AG04450 (cell line): ENCODE results near the gene SRPK2. TPM values are rescaled to one million over a fixed set of nuclear protein-coding genes. Genes with fewer than 3 reads are reported as not detected.
"Not testable (repeated sequence)": the region's sequence is repeated elsewhere in the genome, so short reads cannot be mapped to it uniquely, and the experiment has no call there.

Experiments
- CTCF ChIA-PET: fragments of 300-600, 350-600 bp; formaldehyde crosslinking; extraction: SDS; loops from one replicate; lab custom pipeline; 2022; ENCODE audit warnings: antibody characterized with exemption, inconsistent platforms; lab: Charles Lee
- POLR2A ChIA-PET: fragments of 350-600 bp; formaldehyde crosslinking; extraction: SDS; loops from one replicate; lab custom pipeline; 2021; ENCODE audit warnings: antibody characterized with exemption, inconsistent platforms; lab: Yijun Ruan, JAX
- DNase-seq: peaks from one replicate; pipeline ENCODE4 v3.0.0-alpha.2; 2011; ENCODE audit warnings: low read depth, low spot score
- H3K27ac ChIP-seq: one replicate; pipeline ENCODE4 v1.5.1; 2012; ENCODE audit warnings: low read depth, low read length, control low read depth
- H3K27me3 ChIP-seq: one replicate; pipeline ENCODE4 v1.6.0; 2012; ENCODE audit warnings: low read length; ENCODE audit not compliant: control insufficient read depth, insufficient read depth
- H3K4me3 ChIP-seq: 2 replicates; pipeline ENCODE4 v1.5.1; 2011; ENCODE audit warnings: mild to moderate bottlenecking, low read depth, low read length, control low read depth
- H3K9me3 ChIP-seq: 2 replicates; pipeline ENCODE4 v1.5.1; 2012; ENCODE audit warnings: low read length; ENCODE audit not compliant: control insufficient read depth, insufficient read depth
- CTCF ChIP-seq: IDR thresholded peaks from 2 replicates; pipeline ENCODE4 v1.5.1; 2011; ENCODE audit warnings: low read depth, low read length, control low read depth, inconsistent platforms
- polyA plus RNA-seq: library from polyadenylated mRNA; depleted of rRNA; stranded (reverse); fragments of >200 nt; gene quantifications from 2 replicates; pipeline ENCODE4 v1.2.3, GENCODE V29; 2011

SRPK2 gene
- polyA plus RNA-seq, 1 experiment = 22.4 TPM

GRCh38 chr7:105296491-105296890, 92.2 kb downstream of the SRPK2 start:
- CTCF ChIA-PET = no interaction called here
- POLR2A ChIA-PET = no interaction called here
- TF ChIP-seq CTCF = no peak

GRCh38 chr7:105295596-105296352, 92.9 kb downstream of the SRPK2 start:
- no peak for DNase-seq
- Histone ChIP-seq H3K27ac (no peak overlapping the region), H3K27me3 (no peaks in the 10 kb centered on the region), H3K4me3 (no peak overlapping the region), H3K9me3 (no peaks in the 10 kb centered on the region)
- ChIA-PET CTCF (interaction anchor here (0.5 kb wide), 1 partner anchor 25 kb away, joined by 3 read pairs; no protein-coding TSS in a partner anchor), POLR2A (no interaction called here)
- TF ChIP-seq CTCF = no peak

More at GRCh38 chr7:105296491-105296890, 92.2 kb downstream of the SRPK2 start:
- no peak overlapping the region for H3K27ac ChIP-seq
- no peak for DNase-seq
- no peaks in the 10 kb centered on the region for H3K27me3 ChIP-seq
- no peak overlapping the region for H3K4me3 ChIP-seq
- no peaks in the 10 kb centered on the region; the same call in 1 of the 2 replicates for H3K9me3 ChIP-seq

DNA sequence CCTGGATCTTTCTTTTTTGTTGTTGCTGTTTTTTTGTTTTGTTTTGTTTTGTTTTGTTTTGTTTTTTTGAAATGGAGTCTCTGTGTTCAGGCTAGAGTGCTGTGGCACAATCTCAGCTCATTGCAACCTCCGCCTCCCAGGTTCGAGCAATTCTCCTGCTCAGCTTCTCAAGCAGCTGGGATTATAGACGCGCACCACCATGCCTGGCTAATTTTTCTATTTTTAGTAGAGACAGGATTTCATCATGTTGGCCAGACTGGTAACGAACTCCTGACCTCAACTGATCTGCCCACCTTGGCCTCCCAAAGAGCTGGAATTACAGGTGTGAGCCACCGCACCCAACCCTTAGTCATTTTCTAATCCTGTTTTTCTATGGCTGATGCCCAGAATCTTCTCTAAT, 94.2 kb downstream of the SRPK2 start:
- H3K9me3 ChIP-seq, DNase-seq, H3K27ac ChIP-seq, H3K27me3 ChIP-seq, H3K4me3 ChIP-seq, CTCF ChIA-PET, POLR2A ChIA-PET: not testable (repeated sequence)

- Histone ChIP-seq H3K27ac (no peak overlapping the region), H3K4me3 (no peak overlapping the region), H3K27me3 (no peaks in the 10 kb centered on the region), H3K9me3 (no peaks in the 10 kb centered on the region)
- POLR2A ChIA-PET = no interaction called here
- CTCF ChIA-PET = no interaction called here
- TF ChIP-seq CTCF = no peak
- no peak for DNase-seq
These were observed 99.0 kb downstream of the SRPK2 start for GRCh38 chr7:105289704-105290103.

GRCh38 chr7:105286441-105286840, 102.3 kb downstream of the SRPK2 start:
- POLR2A ChIA-PET = no interaction called here
- TF ChIP-seq CTCF = no peak
- no peak for DNase-seq

More at GRCh38 chr7:105286441-105286840, 102.3 kb downstream of the SRPK2 start:
- CTCF ChIA-PET = no interaction called here
- no peaks in the 10 kb centered on the region for H3K9me3 ChIP-seq
- no peak overlapping the region for H3K4me3 ChIP-seq
- no peak overlapping the region for H3K27ac ChIP-seq
- no peaks in the 10 kb centered on the region for H3K27me3 ChIP-seq
